ENCODE results near the gene SLC24A3. TPM values are rescaled to one million over a fixed set of nuclear protein-coding genes. Genes with fewer than 3 reads are reported as not detected.

The SLC24A3 gene
- total RNA-seq, 2 experiments from 2014 or later: not detected

- Mint-ChIP-seq H3K27ac (no peak overlapping the region), H3K9me3 (no peaks in the 10 kb centered on the region), H3K27me3 (no peaks in the 10 kb centered on the region), H3K4me3 (no peak overlapping the region), H3K4me1 (peaks cover 2% of the 10 kb centered on the region), H3K36me3 (ENCODE audit: low read depth) (no peaks in the 10 kb centered on the region)
- no peak for DNase-seq
- POLR2A ChIA-PET: interaction anchor here (0.7 kb wide), 1 partner anchor 66 kb away, joined by 3 read pairs; no protein-coding TSS in a partner anchor
- CTCF ChIA-PET: no interaction called here
Measured at GRCh38 chr20:19730706-19731105, 518.3 kb downstream of the SLC24A3 start.

GRCh38 chr20:19734811-19735210 lies 522.4 kb downstream of the SLC24A3 start:
- Mint-ChIP-seq H3K4me3 (no peak overlapping the region), H3K27me3 (no peaks in the 10 kb centered on the region), H3K4me1 (peaks cover 5% of the 10 kb centered on the region), H3K27ac (no peak overlapping the region), H3K36me3 (ENCODE audit: low read depth) (no peaks in the 10 kb centered on the region), H3K9me3 (no peaks in the 10 kb centered on the region)
- no peak for DNase-seq
- CTCF ChIA-PET: no interaction called here
- POLR2A ChIA-PET: no interaction called here

GRCh38 chr20:19735446-19735845 lies 523.0 kb downstream of the SLC24A3 start:
- CTCF ChIA-PET: no interaction called here

GRCh38 chr20:19737025-19737424 lies 524.6 kb downstream of the SLC24A3 start:
- Mint-ChIP-seq H3K4me3 (no peak overlapping the region), H3K9me3 (no peaks in the 10 kb centered on the region)
- CTCF ChIA-PET: no interaction called here

More at GRCh38 chr20:19735446-19735845, 523.0 kb downstream of the SLC24A3 start:
- Mint-ChIP-seq H3K27ac (no peak overlapping the region), H3K4me3 (no peak overlapping the region), H3K27me3 (no peaks in the 10 kb centered on the region), H3K4me1 (peaks cover 5% of the 10 kb centered on the region), H3K36me3 (ENCODE audit: low read depth) (no peaks in the 10 kb centered on the region), H3K9me3 (no peaks in the 10 kb centered on the region)
- no peak for DNase-seq
- POLR2A ChIA-PET: no interaction called here

GRCh38 chr20:19738951-19739350 lies 526.5 kb downstream of the SLC24A3 start:
- DNase-seq: no peak
- POLR2A ChIA-PET: no interaction called here
- peaks cover 8% of the 10 kb centered on the region for H3K27me3 Mint-ChIP-seq
- H3K4me1 Mint-ChIP-seq: peaks cover 5% of the 10 kb centered on the region
- H3K9me3 Mint-ChIP-seq: no peaks in the 10 kb centered on the region
- no peaks in the 10 kb centered on the region for H3K36me3 Mint-ChIP-seq (ENCODE audit: low read depth)
- H3K4me3 Mint-ChIP-seq: no peak overlapping the region
- CTCF ChIA-PET: no interaction called here
- no peak overlapping the region for H3K27ac Mint-ChIP-seq

More at GRCh38 chr20:19737025-19737424, 524.6 kb downstream of the SLC24A3 start:
- Mint-ChIP-seq H3K36me3 (ENCODE audit: low read depth) (no peaks in the 10 kb centered on the region), H3K4me1 (peaks cover 5% of the 10 kb centered on the region), H3K27ac (no peak overlapping the region), H3K27me3 (peaks cover 8% of the 10 kb centered on the region)
- DNase-seq: no peak
- POLR2A ChIA-PET: no interaction called here

GRCh38 chr20:19739351-19739750 lies 526.9 kb downstream of the SLC24A3 start:
- Mint-ChIP-seq H3K27ac (no peak overlapping the region), H3K4me1 (peaks cover 5% of the 10 kb centered on the region), H3K36me3 (ENCODE audit: low read depth) (no peaks in the 10 kb centered on the region), H3K27me3 (peaks cover 8% of the 10 kb centered on the region), H3K9me3 (no peaks in the 10 kb centered on the region), H3K4me3 (no peak overlapping the region)
- POLR2A ChIA-PET: no interaction called here
- CTCF ChIA-PET: no interaction called here
- DNase-seq: no peak

- ChIA-PET POLR2A (no interaction called here), CTCF (no interaction called here)
- Mint-ChIP-seq H3K9me3 (no peaks in the 10 kb centered on the region), H3K4me3 (no peak overlapping the region), H3K27me3 (peaks cover 8% of the 10 kb centered on the region), H3K4me1 (peaks cover 3% of the 10 kb centered on the region), H3K27ac (no peak overlapping the region), H3K36me3 (ENCODE audit: low read depth) (no peaks in the 10 kb centered on the region)
- no peak for DNase-seq
Measured at GRCh38 chr20:19740512-19740911, 528.1 kb downstream of the SLC24A3 start.

GRCh38 chr20:19741924-19742323 lies 529.5 kb downstream of the SLC24A3 start:
- Mint-ChIP-seq H3K9me3 (no peaks in the 10 kb centered on the region), H3K27me3 (peaks cover 8% of the 10 kb centered on the region), H3K4me3 (no peak overlapping the region), H3K27ac (no peak overlapping the region), H3K4me1 (peaks cover 2% of the 10 kb centered on the region), H3K36me3 (ENCODE audit: low read depth) (no peaks in the 10 kb centered on the region)
- DNase-seq: no peak
- ChIA-PET CTCF (interaction anchor here (0.6 kb wide), 1 partner anchor 39 kb away, joined by 6 read pairs; no protein-coding TSS in a partner anchor), POLR2A (no interaction called here)

GRCh38 chr20:19742974-19743639 lies 530.7 kb downstream of the SLC24A3 start:
- CTCF ChIA-PET: no interaction called here
- POLR2A ChIA-PET: no interaction called here
- Mint-ChIP-seq H3K27ac (no peak overlapping the region), H3K27me3 (peaks cover 11% of the 10 kb centered on the region), H3K4me1 (no peaks in the 10 kb centered on the region), H3K4me3 (no peak overlapping the region), H3K9me3 (no peaks in the 10 kb centered on the region), H3K36me3 (ENCODE audit: low read depth) (no peaks in the 10 kb centered on the region)
- DNase-seq: no peak

- H3K4me3 Mint-ChIP-seq: no peak overlapping the region
- peaks cover 11% of the 10 kb centered on the region for H3K27me3 Mint-ChIP-seq
- H3K36me3 Mint-ChIP-seq (ENCODE audit: low read depth): no peaks in the 10 kb centered on the region
- no peaks in the 10 kb centered on the region for H3K9me3 Mint-ChIP-seq
- H3K4me1 Mint-ChIP-seq: no peaks in the 10 kb centered on the region
- ChIA-PET CTCF (no interaction called here), POLR2A (no interaction called here)
- H3K27ac Mint-ChIP-seq: no peak overlapping the region
- DNase-seq: no peak
Measured at GRCh38 chr20:19743640-19743995, 531.2 kb downstream of the SLC24A3 start.

GRCh38 chr20:19745106-19745505 lies 532.7 kb downstream of the SLC24A3 start:
- H3K4me1 Mint-ChIP-seq: no peaks in the 10 kb centered on the region
- H3K36me3 Mint-ChIP-seq (ENCODE audit: low read depth): no peaks in the 10 kb centered on the region
- H3K4me3 Mint-ChIP-seq: no peak overlapping the region
- H3K9me3 Mint-ChIP-seq: no peaks in the 10 kb centered on the region
- CTCF ChIA-PET: interaction anchor here (1.4 kb wide), 1 partner anchor 31 kb away, joined by 3 read pairs; no protein-coding TSS in a partner anchor
- POLR2A ChIA-PET: no interaction called here
- DNase-seq: no peak
- H3K27ac Mint-ChIP-seq: no peak overlapping the region
- peaks cover 11% of the 10 kb centered on the region for H3K27me3 Mint-ChIP-seq

- H3K27me3 Mint-ChIP-seq: peaks cover 11% of the 10 kb centered on the region
- no peaks in the 10 kb centered on the region for H3K4me1 Mint-ChIP-seq
- H3K36me3 Mint-ChIP-seq (ENCODE audit: low read depth): no peaks in the 10 kb centered on the region
- ChIA-PET POLR2A (no interaction called here), CTCF (no interaction called here)
- no peak overlapping the region for H3K27ac Mint-ChIP-seq
- no peak for DNase-seq
- no peak overlapping the region for H3K4me3 Mint-ChIP-seq
- no peaks in the 10 kb centered on the region for H3K9me3 Mint-ChIP-seq
Measured at GRCh38 chr20:19745584-19745983, 533.1 kb downstream of the SLC24A3 start.

- ChIA-PET CTCF (no interaction called here), POLR2A (no interaction called here)
- Mint-ChIP-seq H3K36me3 (ENCODE audit: low read depth) (no peaks in the 10 kb centered on the region), H3K4me1 (no peaks in the 10 kb centered on the region), H3K27me3 (peaks cover 3% of the 10 kb centered on the region), H3K4me3 (no peak overlapping the region), H3K9me3 (no peaks in the 10 kb centered on the region), H3K27ac (no peak overlapping the region)
- DNase-seq: no peak
Measured at GRCh38 chr20:19746396-19746795, 534.0 kb downstream of the SLC24A3 start.

- Mint-ChIP-seq H3K4me1 (no peaks in the 10 kb centered on the region), H3K9me3 (no peaks in the 10 kb centered on the region), H3K27ac (no peak overlapping the region), H3K27me3 (peaks cover 2% of the 10 kb centered on the region), H3K4me3 (no peak overlapping the region), H3K36me3 (ENCODE audit: low read depth) (no peaks in the 10 kb centered on the region)
- ChIA-PET CTCF (no interaction called here), POLR2A (no interaction called here)
- no peak for DNase-seq
Measured at GRCh38 chr20:19747903-19748302, 535.5 kb downstream of the SLC24A3 start.

Measured in activated CD4-positive, alpha-beta T cell treated with anti-CD3 and anti-CD28 coated beads, Interleukin-2, amount 10 ng/mL, durations not matched to agents 7 days and 5 days (primary cell).